Measurements from ENCODE around the gene NRL. TPM values are rescaled to one million over a fixed set of nuclear protein-coding genes. Genes with fewer than 3 reads are reported as not detected.

The NRL gene
- total and polyA plus RNA-seq, 11 donors: 1.3 to 3.0 (median 2.1) TPM

DNA sequence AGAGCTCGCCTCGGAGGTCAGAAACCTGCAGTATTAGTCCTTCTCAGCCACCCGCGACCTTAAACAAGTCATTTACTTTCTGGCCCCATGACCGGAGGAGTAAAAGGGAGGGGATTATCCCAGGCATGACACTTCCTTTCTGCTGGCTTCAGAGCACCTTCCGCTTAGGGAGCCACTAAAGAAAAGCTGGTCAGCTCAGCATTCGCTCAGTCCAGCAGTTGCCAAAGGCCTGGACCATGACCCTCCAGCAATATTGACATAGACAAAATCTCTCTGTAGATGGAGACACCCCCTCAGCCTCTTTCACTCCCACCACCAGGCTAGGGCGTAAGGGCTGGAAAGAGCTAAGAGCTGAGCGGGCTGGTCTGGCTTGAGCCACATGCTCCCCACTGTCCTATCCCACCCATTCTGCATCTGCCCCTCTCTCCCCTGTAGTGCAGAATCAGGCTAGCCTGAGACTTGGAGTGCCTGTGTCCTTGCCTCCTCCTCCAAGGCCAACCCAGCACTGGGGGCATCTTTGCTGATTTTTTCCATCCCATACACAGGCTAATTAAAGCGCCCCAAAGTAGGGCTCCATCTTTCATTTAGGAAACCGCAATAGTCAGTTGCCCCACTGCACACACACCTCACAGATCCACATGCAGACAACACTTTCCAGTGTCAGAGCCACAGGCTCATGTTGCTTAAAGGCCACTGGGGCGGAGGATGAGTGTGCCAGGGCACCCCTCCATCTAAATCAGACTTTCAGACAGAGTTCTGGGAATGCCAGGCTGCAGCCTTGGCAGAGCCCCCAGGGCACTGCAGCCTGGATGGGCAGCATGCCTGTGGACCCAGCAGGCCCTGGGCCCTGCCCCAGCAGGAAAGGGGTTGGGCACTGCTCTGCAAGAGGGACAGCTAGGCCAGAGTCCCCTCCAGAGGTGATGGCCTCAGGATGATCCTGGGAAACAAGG, 47.3 kb downstream of the NRL start:
- H3K9me3 ChIP-seq: no peaks in the 10 kb centered on the region
- H3K36me3 ChIP-seq: no peaks in the 10 kb centered on the region
- H3K4me3 ChIP-seq: no peak overlapping the region
- H3K4me1 ChIP-seq: peaks cover 0 to 6% (median 0%) of the 10 kb centered on the region in 12 donors
- intact Hi-C loops (cut with DNase I): loop anchor here in 1 of 10 donors (10.0 kb wide), 1 partner anchor 87 kb away; no protein-coding TSS in a partner anchor
- 85 to 92% (median 91%) methylated on average over 12 of the region's 12 CpGs for WGBS, 4 donors
- H3K27ac ChIP-seq: no peak overlapping the region
- TF ChIP-seq, protein P1, sequence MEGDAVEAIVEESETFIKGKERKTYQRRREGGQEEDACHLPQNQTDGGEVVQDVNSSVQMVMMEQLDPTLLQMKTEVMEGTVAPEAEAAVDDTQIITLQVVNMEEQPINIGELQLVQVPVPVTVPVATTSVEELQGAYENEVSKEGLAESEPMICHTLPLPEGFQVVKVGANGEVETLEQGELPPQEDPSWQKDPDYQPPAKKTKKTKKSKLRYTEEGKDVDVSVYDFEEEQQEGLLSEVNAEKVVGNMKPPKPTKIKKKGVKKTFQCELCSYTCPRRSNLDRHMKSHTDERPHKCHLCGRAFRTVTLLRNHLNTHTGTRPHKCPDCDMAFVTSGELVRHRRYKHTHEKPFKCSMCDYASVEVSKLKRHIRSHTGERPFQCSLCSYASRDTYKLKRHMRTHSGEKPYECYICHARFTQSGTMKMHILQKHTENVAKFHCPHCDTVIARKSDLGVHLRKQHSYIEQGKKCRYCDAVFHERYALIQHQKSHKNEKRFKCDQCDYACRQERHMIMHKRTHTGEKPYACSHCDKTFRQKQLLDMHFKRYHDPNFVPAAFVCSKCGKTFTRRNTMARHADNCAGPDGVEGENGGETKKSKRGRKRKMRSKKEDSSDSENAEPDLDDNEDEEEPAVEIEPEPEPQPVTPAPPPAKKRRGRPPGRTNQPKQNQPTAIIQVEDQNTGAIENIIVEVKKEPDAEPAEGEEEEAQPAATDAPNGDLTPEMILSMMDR (IDR thresholded peaks at IDR 0.05): no peak
- no peak for TF ChIP-seq POLR2A (IDR thresholded peaks at IDR 0.05)
- ATAC-seq: peak in 1 of 4 donors; percentile 29
- H3K27me3 ChIP-seq: peaks cover 0 to 10% (median 0%) of the 10 kb centered on the region in 9 donors
- DNase-seq: peak in 1 of 5 donors; percentile 18

DNA sequence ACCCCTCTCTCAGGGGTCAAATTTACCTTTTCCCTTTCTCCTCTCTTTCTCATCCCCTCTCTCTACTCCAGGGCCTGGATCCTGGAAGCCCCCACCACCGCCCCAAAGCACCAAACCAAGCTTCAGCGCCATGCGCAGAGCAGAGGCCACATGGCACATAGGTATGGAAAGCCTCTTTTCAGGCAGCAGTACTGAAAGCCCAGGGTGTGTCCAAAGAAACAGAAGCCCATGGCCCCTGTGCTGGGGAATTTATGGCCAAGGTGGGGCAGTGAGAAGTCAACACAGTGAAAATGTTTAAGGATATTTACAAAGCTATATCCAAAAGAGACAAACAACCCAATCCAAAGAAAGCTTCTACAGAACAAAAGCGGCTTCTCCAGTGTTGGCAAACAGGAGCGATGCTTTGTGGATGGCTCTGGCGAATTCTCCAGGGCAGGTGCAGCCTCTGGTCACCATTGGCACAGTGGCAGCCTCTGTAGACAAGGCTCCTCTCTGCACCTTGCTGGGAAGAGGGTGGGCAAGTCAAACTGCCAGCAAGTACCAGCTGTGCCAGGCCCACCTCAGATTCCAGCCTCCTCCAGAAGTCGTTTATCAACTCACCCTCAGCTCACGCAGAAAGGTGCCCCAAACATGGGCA, 48.1 kb downstream of the NRL start:
- intact Hi-C loops (cut with DNase I): loop anchor here in 1 of 10 donors (10.0 kb wide), 1 partner anchor 88 kb away; no protein-coding TSS in a partner anchor
- Histone ChIP-seq H3K4me3 (no peak overlapping the region), H3K36me3 (no peaks in the 10 kb centered on the region), H3K4me1 (peaks cover 0 to 4% (median 0%) of the 10 kb centered on the region in 12 donors), H3K9me3 (no peaks in the 10 kb centered on the region), H3K27me3 (peaks cover 0 to 3% (median 0%) of the 10 kb centered on the region in 9 donors), H3K27ac (no peak overlapping the region)
- DNase-seq: peak in 1 of 5 donors; percentile 12
- WGBS, 4 donors: 88 to 91% (median 91%) methylated on average over 8 of the region's 8 CpGs
- TF ChIP-seq POLR2A (IDR thresholded peaks at IDR 0.05): no peak
- TF ChIP-seq, protein P1 (IDR thresholded peaks at IDR 0.05): no peak
- ATAC-seq: no peak

DNA sequence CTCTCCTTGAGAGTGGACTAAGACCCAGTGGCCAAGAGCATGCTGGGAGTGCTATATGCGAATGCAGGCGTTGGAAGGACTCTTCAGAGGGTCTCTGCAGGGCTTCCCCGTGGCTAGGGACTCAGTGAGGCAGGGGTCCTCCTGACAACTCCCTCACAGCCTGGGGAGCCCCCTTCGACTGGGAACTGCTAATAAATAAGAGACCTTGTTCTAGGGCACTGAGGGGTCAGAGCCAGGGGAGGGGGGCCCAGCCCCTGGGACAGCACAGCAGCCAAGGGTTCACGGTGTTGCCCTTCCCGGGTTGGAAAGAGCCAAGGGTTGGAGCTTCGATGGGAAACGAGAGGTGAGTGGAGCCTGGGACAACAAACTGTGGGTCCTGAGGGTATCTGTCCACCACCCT, 49.3 kb downstream of the NRL start:
- no peaks in the 10 kb centered on the region for H3K9me3 ChIP-seq
- intact Hi-C loops (cut with DNase I): loop anchor here in 1 of 10 donors (10.0 kb wide), 1 partner anchor 89 kb away; no protein-coding TSS in a partner anchor
- no peaks in the 10 kb centered on the region for H3K27me3 ChIP-seq
- H3K36me3 ChIP-seq: no peaks in the 10 kb centered on the region
- no peak overlapping the region for H3K4me3 ChIP-seq
- 39 to 68% (median 60%) methylated on average over 6 to 8 of the region's 8 CpGs for WGBS, 4 donors
- no peak for TF ChIP-seq POLR2A (IDR thresholded peaks at IDR 0.05)
- TF ChIP-seq, protein P1 (IDR thresholded peaks at IDR 0.05): no peak
- no peaks in the 10 kb centered on the region for H3K4me1 ChIP-seq
- ATAC-seq (no peak), DNase-seq (peak in 1 of 5 donors; percentile 6)
- H3K27ac ChIP-seq: no peak overlapping the region

DNA sequence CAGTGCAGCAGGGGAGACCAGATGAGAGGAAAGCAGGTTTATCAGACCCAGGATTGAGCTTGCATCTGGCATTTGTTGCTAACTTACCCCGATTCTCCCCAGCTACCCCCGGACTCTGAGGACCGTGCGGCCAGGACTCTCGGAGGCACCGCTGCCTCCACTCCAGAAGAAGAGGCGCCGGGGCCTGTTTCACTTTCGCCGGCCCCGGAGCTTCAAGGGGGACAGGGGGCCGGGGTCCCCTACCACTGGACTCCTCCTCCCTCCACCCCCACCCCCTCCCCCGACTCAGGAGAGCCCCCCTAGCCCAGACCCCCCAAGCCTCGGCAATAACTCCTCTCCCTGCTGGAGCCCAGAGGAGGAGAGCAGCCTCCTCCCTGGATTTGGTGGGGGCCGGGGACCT, 49.9 kb downstream of the NRL start:
- 76 to 92% (median 85%) methylated on average over 13 to 15 of the region's 15 CpGs for WGBS, 4 donors
- no peak for ATAC-seq
- Histone ChIP-seq H3K9me3 (no peaks in the 10 kb centered on the region), H3K4me3 (no peak overlapping the region), H3K27ac (no peak overlapping the region), H3K36me3 (no peaks in the 10 kb centered on the region), H3K4me1 (no peaks in the 10 kb centered on the region), H3K27me3 (no peaks in the 10 kb centered on the region)
- intact Hi-C loops (cut with DNase I): loop anchor here in 1 of 10 donors (10.0 kb wide), 1 partner anchor 90 kb away; no protein-coding TSS in a partner anchor
- DNase-seq: peak in 1 of 5 donors; percentile 6
- no peak for TF ChIP-seq POLR2A (IDR thresholded peaks at IDR 0.05)
- TF ChIP-seq, protein P1 (IDR thresholded peaks at IDR 0.05): no peak

Data from heart left ventricle (tissue), 16 donors.